SK-MEL-5 (cell line): ENCODE results near the gene CTNND2. TPM values are rescaled to one million over a fixed set of nuclear protein-coding genes. Genes with fewer than 3 reads are reported as not detected.

Experiments
- DNase-seq: peaks from one replicate; pipeline ENCODE4 v3.0.0-alpha.2; 2016; ENCODE audit warnings: low read depth, low spot score
- in situ Hi-C: cut with HindIII; loops from 2 replicates; pipeline ENCODE4 v1.10.0; 2016; ENCODE audit warnings: low sequenced_read_pairs, high pct_unique_total_duplicates, low pct_unique_long_range_greater_than_20kb
- total RNA-seq: library from RNA; depleted of rRNA; stranded (reverse); fragments of >200 nt; shearing (Covaris generic); gene quantifications from 2 replicates; pipeline ENCODE4 v1.2.3, GENCODE V29; 2014

Gene CTNND2
- total RNA-seq, 1 experiment from 2014 or later = 0.85 TPM

DNA sequence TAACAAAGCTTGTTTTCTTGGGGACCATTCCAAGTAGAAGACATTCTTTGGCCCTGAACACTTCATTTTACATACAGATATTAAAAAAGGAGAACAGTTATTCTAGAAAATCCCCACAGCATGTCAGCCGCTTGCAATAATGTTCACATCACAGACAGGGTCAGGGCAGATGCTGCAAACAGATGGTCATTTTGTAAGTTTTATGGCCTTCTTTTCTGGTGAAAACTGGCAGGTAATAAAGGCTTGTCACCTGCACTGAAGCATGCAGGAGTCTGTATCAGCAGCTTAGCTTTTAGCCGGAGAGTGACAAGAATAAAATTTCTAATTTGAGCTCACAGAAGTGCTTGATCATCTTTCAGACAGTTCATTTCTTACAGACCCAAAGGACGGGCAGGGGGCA lies 922.3 kb downstream of the CTNND2 start:
- in situ Hi-C loops = no loop called here
- no peak for DNase-seq

DNA sequence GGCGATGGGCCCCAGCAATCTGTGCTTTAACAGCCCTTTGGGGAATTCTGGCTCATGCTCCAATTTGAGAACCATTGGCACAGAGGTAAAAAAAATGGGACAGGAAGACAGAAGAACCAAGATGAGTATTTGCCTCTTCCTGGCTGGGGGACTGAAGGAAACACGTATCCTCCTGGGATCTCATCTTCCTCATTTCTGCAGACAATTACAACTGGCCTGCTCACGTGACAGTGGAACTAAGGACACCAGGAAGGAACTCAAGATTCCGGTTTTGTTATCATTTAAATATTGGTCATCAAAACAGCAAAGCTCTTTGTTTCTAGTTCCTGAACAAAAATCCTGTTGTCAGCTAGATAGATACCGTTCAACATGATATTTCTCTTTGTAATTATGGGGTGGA lies 927.2 kb downstream of the CTNND2 start:
- in situ Hi-C loops = no loop called here
- DNase-seq = no peak

DNA sequence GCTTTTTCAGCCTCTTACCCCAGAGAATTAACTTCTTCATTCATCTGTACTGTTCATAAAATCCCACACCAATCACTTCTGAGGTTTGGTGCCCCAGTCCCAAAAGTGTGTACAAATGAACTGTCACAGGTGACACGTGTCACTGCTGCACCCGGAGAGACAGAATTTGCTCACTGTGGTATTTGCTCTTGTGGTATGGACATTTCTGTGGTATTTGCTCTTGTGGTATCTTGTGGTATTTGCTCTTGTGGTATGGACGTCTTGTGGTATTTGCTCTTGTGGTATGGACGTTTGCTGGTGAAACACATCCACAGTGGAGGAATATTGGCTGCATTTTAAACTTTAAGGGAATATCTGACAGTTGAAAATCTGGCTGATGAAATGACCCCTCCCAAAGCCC lies 928.3 kb downstream of the CTNND2 start:
- in situ Hi-C loops = no loop called here
- no peak for DNase-seq

GRCh38 chr5:10974850-10975249 lies 929.4 kb downstream of the CTNND2 start:
- in situ Hi-C loops = no loop called here
- no peak for DNase-seq

DNA sequence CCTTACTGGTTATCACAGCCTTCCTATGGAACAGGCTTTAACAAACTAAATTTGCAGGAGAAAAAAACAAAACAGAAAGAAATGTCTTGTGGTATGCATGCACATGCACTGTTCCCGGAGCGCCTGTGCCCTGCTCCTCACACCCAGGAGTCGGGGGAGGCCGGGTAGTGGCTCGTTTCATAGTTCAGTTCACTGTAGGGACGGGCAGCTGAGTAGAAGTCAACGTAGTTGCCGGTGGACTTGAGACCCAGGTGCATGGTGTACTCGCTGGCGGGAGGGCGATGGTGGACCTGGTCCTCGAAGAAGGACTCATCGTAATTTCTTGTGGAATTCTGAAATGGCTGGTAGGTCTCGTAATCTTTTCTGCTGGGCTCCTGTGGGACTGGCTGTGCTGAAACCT lies 930.9 kb downstream of the CTNND2 start:
- in situ Hi-C loops = no loop called here
- no peak for DNase-seq

- DNase-seq = no peak
- in situ Hi-C loops = no loop called here
Measured at GRCh38 chr5:10969684-10970180, 934.5 kb downstream of the CTNND2 start.

GRCh38 chr5:10964806-10965205 lies 939.4 kb downstream of the CTNND2 start:
- in situ Hi-C loops = no loop called here
- no peak for DNase-seq

- no peak for DNase-seq
- in situ Hi-C loops = no loop called here
Measured at GRCh38 chr5:10958728-10959127, 945.5 kb downstream of the CTNND2 start.

- in situ Hi-C loops = no loop called here
- DNase-seq = no peak
Measured at GRCh38 chr5:10949856-10950630, 954.2 kb downstream of the CTNND2 start.

DNA sequence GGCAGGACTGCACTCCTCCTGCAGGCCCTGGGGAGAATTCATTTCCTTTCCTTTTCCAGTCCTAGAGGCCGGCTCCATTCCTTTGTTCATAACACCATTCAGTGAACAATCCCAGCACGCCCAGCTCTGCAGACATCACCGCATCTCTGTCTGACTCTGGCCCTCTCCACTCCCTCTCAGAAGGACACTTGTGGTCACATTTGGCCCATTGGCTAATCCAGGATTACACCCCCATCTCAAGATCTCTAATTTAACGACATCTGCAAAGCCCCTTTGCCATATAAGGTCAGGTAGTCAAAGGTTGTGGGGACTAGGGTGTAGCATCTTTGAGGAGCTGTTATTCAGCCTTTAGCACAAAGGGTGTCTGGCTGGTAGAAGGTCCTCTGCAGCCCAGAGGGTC lies 958.2 kb downstream of the CTNND2 start:
- in situ Hi-C loops = no loop called here
- DNase-seq = no peak

DNA sequence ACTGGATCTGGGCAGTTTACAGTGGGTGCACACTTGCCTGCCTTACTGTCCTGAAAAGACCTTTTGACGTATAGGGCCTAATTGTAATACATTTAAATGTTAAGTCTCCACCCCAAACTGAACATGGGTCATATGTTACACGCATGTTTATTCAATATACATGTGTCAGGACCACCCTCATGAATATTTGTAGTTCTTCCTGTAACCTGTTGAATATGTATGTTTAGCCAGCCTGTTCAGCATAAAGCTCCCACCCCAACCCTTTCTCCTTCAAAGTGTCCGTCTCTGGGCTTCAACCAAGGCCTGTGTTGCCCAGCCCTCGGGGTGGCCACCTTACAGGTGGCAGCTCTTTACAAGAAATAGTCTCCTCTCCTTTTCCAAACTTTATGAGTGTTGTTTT lies 962.3 kb downstream of the CTNND2 start:
- in situ Hi-C loops = no loop called here
- DNase-seq = no peak

- in situ Hi-C loops = no loop called here
- DNase-seq = no peak
Measured at GRCh38 chr5:10936081-10936855, 968.0 kb downstream of the CTNND2 start.

DNA sequence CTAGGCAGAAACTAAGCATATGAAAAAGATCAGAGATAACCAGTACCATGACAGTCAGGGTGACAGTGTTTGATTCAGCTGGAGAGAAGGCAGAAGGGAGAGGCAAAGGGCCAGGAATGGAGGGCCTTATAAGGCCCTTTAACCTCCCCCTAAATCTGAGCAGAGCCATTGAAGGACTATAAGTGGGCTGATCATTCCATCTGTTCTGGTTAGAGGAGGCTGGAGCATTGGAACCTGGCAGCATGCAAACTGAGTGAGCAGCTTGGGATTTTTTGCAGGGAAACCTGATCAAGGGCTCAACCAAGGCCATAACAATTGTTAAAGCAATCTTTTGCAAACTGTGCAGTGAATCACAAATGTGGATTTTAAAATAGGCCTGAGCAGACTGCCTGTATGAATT lies 968.7 kb downstream of the CTNND2 start:
- no peak for DNase-seq

GRCh38 chr5:10934783-10935355 lies 969.4 kb downstream of the CTNND2 start:
- no peak for DNase-seq
- in situ Hi-C loops = no loop called here

More for the DNA sequence above, 968.7 kb downstream of the CTNND2 start:
- in situ Hi-C loops = no loop called here

GRCh38 chr5:10933121-10933520 lies 971.1 kb downstream of the CTNND2 start:
- in situ Hi-C loops = no loop called here

DNA sequence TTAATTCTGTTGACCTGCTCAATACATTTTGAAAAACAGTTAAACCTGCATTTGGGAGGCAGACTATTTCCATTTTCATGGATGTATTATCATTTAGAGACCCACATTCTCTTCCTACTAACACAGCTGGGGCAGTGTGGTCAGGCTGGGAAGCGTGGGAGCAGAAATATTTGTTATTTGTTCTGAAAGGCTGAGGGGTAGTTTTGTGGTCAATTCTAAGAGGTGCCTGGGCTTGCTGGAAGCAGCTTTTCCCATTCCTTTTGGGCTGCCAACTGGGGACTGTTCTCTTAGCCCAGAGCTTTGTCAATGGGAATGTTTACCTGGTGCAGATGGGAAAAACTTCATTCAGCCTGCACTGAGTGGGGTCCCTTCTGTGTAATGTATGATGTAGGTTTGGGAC lies 971.8 kb downstream of the CTNND2 start:
- in situ Hi-C loops = no loop called here
- DNase-seq = no peak

More at GRCh38 chr5:10933121-10933520, 971.1 kb downstream of the CTNND2 start:
- DNase-seq = no peak

GRCh38 chr5:10927608-10928007 lies 976.6 kb downstream of the CTNND2 start:
- DNase-seq = no peak
- in situ Hi-C loops = no loop called here

DNA sequence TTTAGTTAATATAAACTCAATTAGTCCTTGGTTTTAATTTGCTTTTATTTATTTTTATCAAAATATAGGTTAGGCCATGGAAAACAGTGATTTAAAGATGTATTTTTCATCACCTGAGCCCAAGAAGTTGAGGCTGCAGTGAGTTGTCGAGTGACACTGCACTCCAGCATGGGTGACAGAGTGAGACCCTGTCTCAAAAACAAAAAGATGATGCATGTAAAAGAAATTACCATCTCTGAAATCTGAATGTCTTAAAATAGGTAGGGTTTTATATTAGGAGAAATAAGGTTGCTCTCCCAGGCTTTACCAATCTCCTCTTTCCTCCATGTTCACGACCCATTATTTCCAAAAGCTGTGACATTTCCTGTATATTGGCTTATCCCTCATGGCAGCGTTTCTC lies 980.9 kb downstream of the CTNND2 start:
- in situ Hi-C loops = no loop called here
- DNase-seq = no peak
